Activated CD8-positive, alpha-beta T cell treated with anti-CD3 and anti-CD28 coated beads for 36 hours (primary cell): Measurements from ENCODE around the gene NUF2. TPM values are rescaled to one million over a fixed set of nuclear protein-coding genes. Genes with fewer than 3 reads are reported as not detected.
A peak's percentile ranks its signal among the peaks of the same experiment; 100 is the strongest.
"Not testable (repeated sequence)": the region's sequence is repeated elsewhere in the genome, so short reads cannot be mapped to it uniquely, and the experiment has no call there.

Source experiments
- ATAC-seq: fragments of 200-7000 bp; cut with Tn5 transposase; one replicate; pipeline ENCODE4 v1.10.0; 2021; ENCODE audit warnings: mild to moderate bottlenecking, moderate library complexity
- CTCF ChIA-PET: fragments of 350-600 bp; sonication (Branson Sonifier 250); formaldehyde crosslinking; loops from one replicate; lab custom pipeline; 2021; ENCODE audit warnings: antibody characterized with exemption; lab: Charles Lee
- POLR2A ChIA-PET: fragments of 350-600 bp; sonication (Branson Sonifier 250); formaldehyde crosslinking; loops from one replicate; lab custom pipeline; 2021; ENCODE audit warnings: antibody characterized with exemption; lab: Charles Lee
- DNase-seq: peaks from one replicate; pipeline ENCODE4 v3.0.0-alpha.2; 2020
- H3K27ac Mint-ChIP-seq: one replicate; pipeline ENCODE4 v1.8.0; 2021; ENCODE audit warnings: mild to moderate bottlenecking, mixed read lengths
- H3K27me3 Mint-ChIP-seq: one replicate; pipeline ENCODE4 v1.8.0; 2021; ENCODE audit warnings: mixed read lengths
- H3K36me3 Mint-ChIP-seq: one replicate; pipeline ENCODE4 v1.8.0; 2021; ENCODE audit warnings: low read depth, mixed read lengths
- H3K4me1 Mint-ChIP-seq: one replicate; pipeline ENCODE4 v1.8.0; 2021; ENCODE audit warnings: low read depth, mixed read lengths
- H3K4me3 Mint-ChIP-seq: one replicate; pipeline ENCODE4 v1.8.0; 2021; ENCODE audit warnings: mild to moderate bottlenecking, moderate library complexity, mixed read lengths
- H3K9me3 Mint-ChIP-seq: one replicate; pipeline ENCODE4 v1.8.0; 2021; ENCODE audit warnings: mixed read lengths
- CTCF ChIP-seq: fragments of 200-600 bp; IDR thresholded peaks from one replicate; pipeline ENCODE4 v1.8.0; 2022; ENCODE audit warnings: antibody characterized with exemption, mild to moderate bottlenecking
- intact Hi-C: fragments of 100-400 bp; cut with micrococcal nuclease; formaldehyde crosslinking; loops from one replicate; pipeline ENCODE4 v1.10.0; 2022
- total RNA-seq, 2 experiments: library from RNA; stranded (reverse); gene quantifications; one replicate each; pipeline ENCODE4 v1.2.3, GENCODE V29; 2021

NUF2 gene
- total RNA-seq, 2 experiments from 2014 or later, result 49.9 to 54.6 TPM

- no peak for TF ChIP-seq CTCF
- ATAC-seq (no peak), DNase-seq (no peak)
- intact Hi-C loops, result no loop called here
- peaks cover 8% of the 10 kb centered on the region for H3K27me3 Mint-ChIP-seq
- H3K27ac Mint-ChIP-seq, result no peak overlapping the region
- no peak overlapping the region for H3K4me3 Mint-ChIP-seq
- H3K36me3 Mint-ChIP-seq, result peaks cover 1% of the 10 kb centered on the region
- ChIA-PET POLR2A (no interaction called here), CTCF (no interaction called here)
- no peaks in the 10 kb centered on the region for H3K9me3 Mint-ChIP-seq
- H3K4me1 Mint-ChIP-seq, result peaks cover 5% of the 10 kb centered on the region
These were observed 35.6 kb downstream of the NUF2 start for GRCh38 chr1:163357378-163357777.

- H3K27ac Mint-ChIP-seq, intact Hi-C loops: not testable (repeated sequence)
These were observed 36.4 kb downstream of the NUF2 start for GRCh38 chr1:163358172-163358571.

GRCh38 chr1:163361123-163361934 lies 39.6 kb downstream of the NUF2 start:
- intact Hi-C loops, result no loop called here
- Mint-ChIP-seq H3K36me3 (peaks cover under 1% of the 10 kb centered on the region), H3K27me3 (peaks cover 13% of the 10 kb centered on the region), H3K4me1 (peaks cover 5% of the 10 kb centered on the region), H3K4me3 (no peak overlapping the region), H3K9me3 (no peaks in the 10 kb centered on the region), H3K27ac (no peak overlapping the region)
- no peak for ATAC-seq
- TF ChIP-seq CTCF, result peak; percentile 35
- DNase-seq, result peak; percentile 4
- ChIA-PET POLR2A (no interaction called here), CTCF (interaction anchor here (1.5 kb wide), 1 partner anchor 13 kb away, joined by 4 read pairs; no protein-coding TSS in a partner anchor)

More at GRCh38 chr1:163358172-163358571, 36.4 kb downstream of the NUF2 start:
- H3K4me3 Mint-ChIP-seq, H3K4me1 Mint-ChIP-seq, H3K27me3 Mint-ChIP-seq, POLR2A ChIA-PET, DNase-seq, H3K36me3 Mint-ChIP-seq, ATAC-seq, H3K9me3 Mint-ChIP-seq: not testable (repeated sequence)
- CTCF ChIA-PET, result interaction anchor here (1.3 kb wide), 1 partner anchor 13 kb away, joined by 3 read pairs; no protein-coding TSS in a partner anchor

GRCh38 chr1:163365186-163365585 lies 43.4 kb downstream of the NUF2 start:
- ATAC-seq (no peak), DNase-seq (no peak)
- POLR2A ChIA-PET, result no interaction called here
- TF ChIP-seq CTCF, result no peak
- Mint-ChIP-seq H3K9me3 (no peaks in the 10 kb centered on the region), H3K27me3 (peaks cover 9% of the 10 kb centered on the region), H3K4me1 (peaks cover 5% of the 10 kb centered on the region), H3K36me3 (no peaks in the 10 kb centered on the region), H3K4me3 (no peak overlapping the region), H3K27ac (no peak overlapping the region)
- intact Hi-C loops, result no loop called here
- CTCF ChIA-PET, result no interaction called here

GRCh38 chr1:163366555-163366954 lies 44.8 kb downstream of the NUF2 start:
- peaks cover 4% of the 10 kb centered on the region for H3K27me3 Mint-ChIP-seq
- H3K4me1 Mint-ChIP-seq, result peaks cover 3% of the 10 kb centered on the region
- ChIA-PET CTCF (no interaction called here), POLR2A (no interaction called here)
- DNase-seq, result no peak
- H3K9me3 Mint-ChIP-seq, result no peaks in the 10 kb centered on the region
- H3K27ac Mint-ChIP-seq, result no peak overlapping the region
- TF ChIP-seq CTCF, result no peak
- no peak for ATAC-seq
- intact Hi-C loops, result no loop called here
- no peaks in the 10 kb centered on the region for H3K36me3 Mint-ChIP-seq
- no peak overlapping the region for H3K4me3 Mint-ChIP-seq
